ENCODE measurements around the gene ZNF429.

ZNF429 gene

DNA sequence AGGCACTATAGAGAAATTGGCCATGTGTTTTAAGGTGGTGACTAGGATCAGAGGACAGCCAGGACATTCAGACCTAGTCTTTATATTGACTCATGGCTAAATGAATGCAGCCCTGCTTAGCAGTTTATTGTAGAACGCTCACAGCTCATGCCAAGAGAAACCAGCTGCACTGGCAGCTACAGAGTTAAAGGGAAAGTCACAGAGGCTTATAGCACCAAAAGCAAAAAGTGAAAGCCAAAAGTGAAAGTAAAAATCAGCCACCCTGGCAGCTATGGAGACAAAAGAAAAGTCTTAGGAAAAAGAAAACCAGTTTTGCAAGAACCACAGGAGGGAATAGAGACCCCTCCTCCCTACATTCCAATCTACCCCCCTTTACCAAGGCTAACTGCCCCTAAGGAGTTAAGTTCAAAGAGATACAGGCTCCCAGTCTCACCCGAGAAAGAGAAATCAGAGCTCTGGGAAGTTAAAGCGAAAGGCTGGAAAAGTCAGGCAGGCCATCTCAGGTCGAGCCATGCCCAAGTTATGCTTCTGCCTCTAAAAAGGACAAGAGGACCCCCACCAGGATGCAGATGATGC is 99.0 kb downstream of the ZNF429 start:
- Histone ChIP-seq H3K36me3 (replicated peaks) (no peaks in the 10 kb centered on the region), H3K27me3 (replicated peaks) (no peaks in the 10 kb centered on the region), H3K4me3 (ENCODE audit: low read depth, low read length) (peak overlapping the region; percentile 34), H3K27ac (no peak overlapping the region)
- TF ChIP-seq, protein P1, sequence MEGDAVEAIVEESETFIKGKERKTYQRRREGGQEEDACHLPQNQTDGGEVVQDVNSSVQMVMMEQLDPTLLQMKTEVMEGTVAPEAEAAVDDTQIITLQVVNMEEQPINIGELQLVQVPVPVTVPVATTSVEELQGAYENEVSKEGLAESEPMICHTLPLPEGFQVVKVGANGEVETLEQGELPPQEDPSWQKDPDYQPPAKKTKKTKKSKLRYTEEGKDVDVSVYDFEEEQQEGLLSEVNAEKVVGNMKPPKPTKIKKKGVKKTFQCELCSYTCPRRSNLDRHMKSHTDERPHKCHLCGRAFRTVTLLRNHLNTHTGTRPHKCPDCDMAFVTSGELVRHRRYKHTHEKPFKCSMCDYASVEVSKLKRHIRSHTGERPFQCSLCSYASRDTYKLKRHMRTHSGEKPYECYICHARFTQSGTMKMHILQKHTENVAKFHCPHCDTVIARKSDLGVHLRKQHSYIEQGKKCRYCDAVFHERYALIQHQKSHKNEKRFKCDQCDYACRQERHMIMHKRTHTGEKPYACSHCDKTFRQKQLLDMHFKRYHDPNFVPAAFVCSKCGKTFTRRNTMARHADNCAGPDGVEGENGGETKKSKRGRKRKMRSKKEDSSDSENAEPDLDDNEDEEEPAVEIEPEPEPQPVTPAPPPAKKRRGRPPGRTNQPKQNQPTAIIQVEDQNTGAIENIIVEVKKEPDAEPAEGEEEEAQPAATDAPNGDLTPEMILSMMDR (IDR thresholded peaks at IDR 0.05; ENCODE audit: low read depth, low read length, missing control alignments), result no peak
- DNase-seq, result no peak
- in situ Hi-C loops (cut with HindIII; ENCODE audit: low pct_ligation_motif_present, low sequenced_read_pairs), result no loop called here
